Jurkat, Clone E6-1 (cell line): Measurements from ENCODE around the gene CDH4.

ENCODE experiments used
- DNase-seq: peaks from one replicate; pipeline ENCODE4 v3.0.0-alpha.2; 2011; ENCODE audit warnings: low read depth, low spot score
- H3K4me3 ChIP-seq: 2 replicates; pipeline ENCODE4 v1.5.1; 2011; ENCODE audit warnings: mild to moderate bottlenecking, low read length, control low read depth, moderate library complexity

CDH4 gene

DNA sequence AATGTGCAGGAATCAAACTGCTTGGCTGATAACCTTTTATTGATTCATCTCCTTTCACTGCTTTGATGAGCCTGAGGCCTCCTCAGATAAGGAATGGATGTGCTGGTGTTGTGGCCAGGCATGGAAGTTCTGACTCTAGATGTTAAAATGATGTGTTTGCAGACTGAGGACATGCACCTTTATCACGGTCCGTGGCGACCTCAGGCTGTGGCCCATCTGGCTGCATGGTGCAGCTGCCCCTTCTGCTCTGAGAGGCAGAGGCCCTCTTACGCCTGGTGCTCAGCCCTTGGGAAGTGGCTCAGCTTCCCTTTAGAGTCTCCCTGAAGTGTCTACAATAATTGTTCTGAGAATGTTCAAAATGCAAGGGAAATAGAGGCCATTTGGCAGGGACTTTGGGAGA lies 26.2 kb downstream of the CDH4 start:
- no peak overlapping the region for H3K4me3 ChIP-seq
- no peak for DNase-seq

DNA sequence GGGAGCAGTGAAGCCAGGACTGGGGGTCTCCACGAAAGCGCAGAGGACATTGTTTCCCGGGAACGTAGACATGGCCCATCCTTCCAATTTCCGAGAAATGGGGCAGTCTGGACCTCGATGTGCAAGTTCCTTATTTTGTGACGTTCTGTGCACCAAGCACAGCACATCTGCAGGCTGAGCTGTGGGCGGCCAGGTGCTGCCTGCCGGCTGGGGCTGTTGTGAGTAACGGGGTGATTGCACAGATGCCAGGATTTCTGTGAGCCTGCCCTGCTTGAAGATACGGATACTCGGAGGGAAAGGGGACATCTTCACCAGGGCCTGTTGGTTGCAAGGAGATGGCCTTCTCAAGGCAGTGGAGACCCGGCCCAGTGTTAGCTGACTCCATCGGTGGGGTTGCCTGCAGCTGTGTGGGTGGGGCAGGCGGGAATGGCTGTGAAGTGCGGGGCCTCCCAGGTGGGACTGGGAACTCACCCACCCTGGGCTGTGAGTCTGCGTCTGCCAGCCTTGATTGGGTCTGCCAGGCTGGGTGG lies 27.6 kb downstream of the CDH4 start:
- no peak overlapping the region for H3K4me3 ChIP-seq
- DNase-seq = no peak

DNA sequence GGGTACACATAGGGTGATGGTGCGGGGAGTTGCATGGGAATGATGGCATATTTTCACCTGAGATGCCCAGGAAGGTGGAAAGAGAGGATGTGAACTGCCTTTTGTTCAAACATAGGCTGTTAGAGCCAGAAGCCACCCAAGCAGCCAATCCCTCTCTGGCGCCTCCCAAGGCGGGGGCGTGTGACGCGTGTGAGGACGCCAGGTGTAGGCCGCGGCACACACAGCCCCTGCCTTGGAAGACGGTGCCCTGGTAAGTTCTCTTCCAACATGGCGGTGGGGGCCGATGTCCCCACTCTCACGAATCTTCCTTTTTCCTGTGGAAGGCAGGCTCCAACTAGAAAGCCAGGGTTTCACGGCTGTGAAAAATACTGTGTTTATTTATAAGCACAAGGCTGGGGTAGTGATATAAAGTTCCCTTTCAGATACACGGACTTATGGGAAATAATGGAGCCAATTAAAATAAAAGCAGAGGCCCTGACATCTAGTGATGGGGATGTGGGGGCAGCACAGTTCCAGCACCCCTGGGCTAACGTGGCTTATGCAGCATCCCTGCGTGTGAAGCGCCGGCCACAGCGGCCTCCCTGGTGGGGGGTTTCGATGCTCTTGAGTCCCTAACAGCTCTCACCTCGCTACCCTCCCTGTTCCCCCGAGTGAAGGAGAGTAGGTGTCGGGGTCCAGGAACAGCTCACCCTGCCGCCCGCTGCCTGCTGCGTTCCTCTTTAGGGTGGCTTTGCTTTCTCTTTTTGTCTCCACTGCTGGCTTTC lies 28.3 kb downstream of the CDH4 start:
- no peak overlapping the region for H3K4me3 ChIP-seq
- DNase-seq = no peak

DNA sequence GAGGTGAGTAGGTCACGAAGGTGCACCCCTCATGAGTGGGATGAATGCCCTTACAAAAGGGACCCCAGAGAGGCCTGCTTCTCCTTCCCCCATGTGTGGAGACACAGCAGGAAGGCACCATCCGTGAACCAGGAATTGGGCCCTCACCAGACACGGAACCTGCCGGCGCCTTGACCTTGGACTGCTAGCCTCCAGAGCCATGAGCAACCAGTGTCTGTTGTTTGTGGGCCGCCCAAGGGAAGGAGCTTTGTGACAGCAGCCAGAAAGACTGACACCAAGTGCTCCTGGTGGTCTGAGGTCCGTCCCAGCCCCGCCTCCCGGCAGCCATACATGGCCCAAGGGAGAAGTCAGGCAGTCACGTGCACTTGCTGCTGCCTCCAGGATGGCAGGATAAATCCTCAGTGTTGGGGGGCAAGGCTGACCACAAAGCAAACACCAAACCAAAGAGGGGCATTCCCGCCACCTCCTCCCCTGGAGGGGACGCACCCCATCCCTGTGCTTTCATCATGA lies 29.3 kb downstream of the CDH4 start:
- H3K4me3 ChIP-seq = no peak overlapping the region
- DNase-seq = no peak

DNA sequence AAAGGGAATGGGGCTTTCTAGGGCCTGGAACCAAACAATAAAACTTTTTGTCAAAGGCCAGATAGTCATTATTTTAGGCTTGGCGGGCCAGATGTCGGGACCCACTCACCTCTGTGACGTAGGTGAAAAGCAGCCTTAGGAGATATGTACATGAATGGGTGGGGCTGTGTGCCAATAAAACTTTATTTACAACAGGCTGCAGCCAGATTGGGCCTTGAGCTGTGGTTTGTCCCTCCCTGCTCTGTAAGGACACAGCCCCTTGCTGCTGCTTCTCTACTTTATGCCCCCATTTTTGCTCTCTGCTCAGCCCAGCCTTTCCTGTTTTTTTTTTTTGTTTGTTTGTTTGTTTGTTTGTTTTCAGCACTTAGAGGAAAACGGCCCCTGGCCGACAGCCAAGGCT lies 32.7 kb downstream of the CDH4 start:
- DNase-seq = no peak
- no peak overlapping the region for H3K4me3 ChIP-seq

DNA sequence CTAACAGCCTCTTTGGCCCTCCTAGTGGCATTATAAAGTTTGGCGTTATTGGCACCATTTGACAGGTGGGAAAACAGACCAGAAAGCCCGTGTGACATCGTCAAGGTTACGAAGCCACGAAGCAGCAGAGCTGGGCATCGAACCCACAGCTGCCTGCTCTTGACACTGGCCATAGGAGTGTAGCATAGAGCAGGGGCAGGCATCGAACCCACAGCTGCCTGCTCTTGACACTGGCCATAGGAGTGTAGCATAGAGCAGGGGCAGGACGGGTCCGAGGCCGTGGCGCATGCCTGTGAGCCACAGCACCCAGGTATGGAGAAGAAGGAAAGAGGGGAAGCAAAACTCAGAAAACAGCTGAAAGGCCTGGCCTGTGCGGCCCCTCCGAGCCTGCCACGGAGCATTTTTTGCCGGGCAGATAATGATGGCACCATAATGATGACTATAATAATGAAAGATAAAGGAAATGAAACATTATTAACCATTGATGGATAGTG lies 33.1 kb downstream of the CDH4 start:
- H3K4me3 ChIP-seq = no peak overlapping the region
- DNase-seq = no peak

DNA sequence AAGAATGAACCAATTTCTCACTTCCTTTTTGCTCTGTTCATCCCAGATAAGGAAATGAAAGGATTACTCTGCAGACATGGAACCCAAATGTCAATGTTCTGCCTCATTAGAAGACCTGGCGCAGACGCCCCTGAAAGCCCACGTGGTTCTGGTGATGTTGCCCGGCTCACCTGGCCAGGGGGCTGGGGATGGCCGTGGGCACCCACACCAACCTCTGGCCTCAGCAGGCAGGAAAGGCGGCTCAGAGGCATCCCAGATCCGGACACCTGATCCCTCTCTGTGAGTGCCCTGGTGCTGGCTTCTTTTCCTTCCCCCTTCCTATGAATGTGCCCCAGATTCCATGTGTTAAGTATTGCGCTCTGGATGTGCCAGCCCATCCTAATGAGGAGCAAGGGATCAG lies 33.6 kb downstream of the CDH4 start:
- no peak for DNase-seq
- no peak overlapping the region for H3K4me3 ChIP-seq

DNA sequence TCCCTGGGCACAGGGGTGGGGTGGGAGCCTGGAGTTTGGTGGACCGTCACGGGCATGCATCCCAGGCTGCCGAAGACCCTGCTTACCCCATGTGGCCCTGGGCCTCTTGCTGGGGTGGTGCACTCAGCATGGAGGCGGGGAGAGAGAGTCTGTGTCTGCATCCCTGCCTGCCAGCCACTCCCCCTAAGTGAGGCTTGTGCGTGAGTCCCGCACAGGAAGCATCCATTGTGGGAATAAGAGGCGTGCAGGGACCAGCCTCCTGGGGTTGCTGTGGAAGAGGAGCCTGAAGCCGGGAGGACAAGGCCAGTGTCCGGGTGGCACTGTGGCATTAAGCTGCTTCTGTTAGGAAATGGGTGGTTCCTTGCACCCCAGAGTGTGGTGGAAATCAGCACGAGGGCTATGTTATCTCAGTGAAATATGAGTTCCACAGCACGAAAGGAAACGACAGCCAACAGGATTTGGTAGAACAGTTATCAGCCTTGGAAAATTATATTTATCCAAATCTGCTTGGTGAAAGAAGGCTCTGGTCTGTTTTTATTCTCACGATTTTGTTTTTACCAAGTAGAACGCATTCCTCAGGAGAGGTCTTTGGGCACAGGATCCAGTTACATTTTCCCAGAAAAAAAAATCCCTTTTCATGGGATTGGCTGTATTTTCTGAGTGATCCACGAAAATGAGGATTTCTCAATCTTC lies 35.7 kb downstream of the CDH4 start:
- no peak overlapping the region for H3K4me3 ChIP-seq
- DNase-seq = no peak

DNA sequence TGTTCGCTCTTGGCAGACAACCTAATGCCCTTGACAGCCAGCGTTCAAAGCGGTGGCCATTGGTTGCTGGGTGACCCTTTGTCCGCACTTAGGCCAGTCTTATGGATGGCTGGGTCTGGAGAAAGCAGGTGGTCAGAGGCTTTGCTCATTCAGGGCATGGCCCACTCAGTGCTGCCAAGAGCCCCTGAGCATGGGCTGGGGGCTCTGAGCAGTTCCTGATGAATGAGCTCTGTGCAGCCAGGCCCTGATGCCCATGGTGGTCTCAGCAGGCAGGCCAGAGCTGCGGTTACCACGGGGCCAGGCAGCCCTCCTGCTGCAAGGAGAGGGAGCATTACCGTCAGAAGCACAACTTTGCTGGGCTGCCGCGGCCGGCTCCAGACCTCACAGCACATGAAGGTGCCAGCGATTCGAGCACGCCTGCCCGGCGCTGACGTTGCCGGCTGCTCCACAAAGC lies 36.3 kb downstream of the CDH4 start:
- DNase-seq = no peak
- no peak overlapping the region for H3K4me3 ChIP-seq

DNA sequence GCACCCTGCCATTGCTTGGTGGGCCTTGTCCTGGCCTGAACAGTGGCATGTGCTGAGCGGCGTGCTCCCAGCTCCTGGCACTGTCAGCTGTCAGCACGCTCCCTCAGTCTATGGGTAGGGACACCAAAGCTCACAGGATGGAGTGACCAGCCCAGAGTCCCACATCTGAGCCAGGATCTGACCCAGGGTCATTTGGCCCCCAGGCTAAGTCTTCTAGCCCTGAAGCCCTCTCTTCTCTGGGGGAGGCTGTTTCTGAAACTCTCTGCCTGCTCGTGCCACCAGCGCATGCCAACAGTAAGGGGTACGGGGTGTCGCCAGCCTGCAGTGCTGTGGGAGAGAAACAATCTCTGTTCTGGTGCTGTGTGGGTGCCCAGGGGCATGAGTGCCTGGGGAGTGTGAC lies 37.1 kb downstream of the CDH4 start:
- DNase-seq = no peak
- H3K4me3 ChIP-seq = no peak overlapping the region

DNA sequence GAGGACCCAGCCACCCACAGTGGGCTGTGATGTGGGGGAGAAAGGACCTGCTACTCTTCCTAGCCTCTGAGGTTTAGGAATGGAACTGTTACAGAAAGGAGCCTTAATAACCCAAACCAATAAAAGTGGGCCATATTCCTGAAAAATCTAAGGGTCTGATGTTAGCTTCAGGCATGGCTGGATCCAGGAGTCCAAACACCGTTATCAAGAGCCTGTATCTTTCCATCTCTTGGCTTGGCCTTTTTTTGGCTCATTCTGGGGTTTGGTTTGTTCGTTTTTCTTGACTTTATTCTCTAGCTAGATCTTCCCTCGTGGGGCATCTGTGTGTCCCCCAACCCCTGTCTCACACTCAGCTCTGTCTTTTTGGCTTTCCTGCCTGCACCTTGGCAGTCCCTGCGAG lies 38.7 kb downstream of the CDH4 start:
- no peak for DNase-seq

DNA sequence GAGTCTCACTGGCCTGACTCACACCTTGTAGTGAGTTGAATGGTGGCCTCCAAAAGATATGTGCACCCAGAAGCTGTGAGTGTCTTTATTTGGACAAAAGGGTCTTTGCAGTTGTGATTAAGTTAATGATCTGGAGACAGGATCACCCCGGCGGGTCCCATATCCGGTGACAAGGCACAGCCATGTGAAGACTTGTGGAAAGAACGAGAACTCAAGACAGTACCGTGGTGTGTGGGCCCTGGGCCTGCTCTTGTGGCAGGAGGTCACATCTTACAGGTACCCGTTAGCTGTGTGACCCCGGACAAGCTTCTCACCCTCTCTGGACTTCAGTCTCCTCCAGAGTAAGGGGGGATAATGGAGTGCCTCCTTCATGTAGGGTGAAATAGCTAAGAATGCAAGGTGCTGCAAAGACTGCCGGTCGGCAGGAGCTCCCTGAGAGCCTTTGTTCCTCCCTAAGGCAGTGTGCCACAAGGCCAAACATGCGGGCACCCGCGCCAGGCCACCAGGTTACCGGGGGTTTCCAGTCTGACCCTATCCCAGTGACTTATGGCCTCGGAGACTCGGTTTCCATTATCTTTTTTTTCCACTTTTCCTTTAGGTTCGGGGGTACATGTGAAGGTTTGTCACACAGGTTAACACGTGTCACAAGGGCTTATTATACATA lies 39.2 kb downstream of the CDH4 start:
- no peak for DNase-seq
- no peak overlapping the region for H3K4me3 ChIP-seq

More for the DNA sequence above, 38.7 kb downstream of the CDH4 start:
- no peak overlapping the region for H3K4me3 ChIP-seq

DNA sequence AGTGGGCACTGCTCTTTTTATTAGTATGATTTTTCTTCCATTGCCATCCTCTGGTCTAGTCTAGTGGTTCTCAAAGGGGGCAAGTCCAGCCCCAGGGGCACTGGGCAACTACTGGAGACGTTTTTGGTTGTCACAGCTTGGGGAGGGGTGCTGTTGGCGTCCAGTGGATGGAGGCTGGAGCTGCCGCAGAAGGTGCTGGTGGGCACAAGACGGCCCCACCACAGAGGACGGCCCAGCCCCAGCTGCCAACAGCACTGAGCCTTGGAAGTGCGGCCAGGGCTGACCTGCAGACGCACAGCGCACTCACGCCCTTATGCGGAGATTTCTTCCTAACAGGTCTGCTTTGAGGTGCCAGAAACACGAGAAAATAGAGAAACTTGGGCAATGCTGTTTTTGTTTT lies 40.3 kb downstream of the CDH4 start:
- no peak overlapping the region for H3K4me3 ChIP-seq
- DNase-seq = no peak

DNA sequence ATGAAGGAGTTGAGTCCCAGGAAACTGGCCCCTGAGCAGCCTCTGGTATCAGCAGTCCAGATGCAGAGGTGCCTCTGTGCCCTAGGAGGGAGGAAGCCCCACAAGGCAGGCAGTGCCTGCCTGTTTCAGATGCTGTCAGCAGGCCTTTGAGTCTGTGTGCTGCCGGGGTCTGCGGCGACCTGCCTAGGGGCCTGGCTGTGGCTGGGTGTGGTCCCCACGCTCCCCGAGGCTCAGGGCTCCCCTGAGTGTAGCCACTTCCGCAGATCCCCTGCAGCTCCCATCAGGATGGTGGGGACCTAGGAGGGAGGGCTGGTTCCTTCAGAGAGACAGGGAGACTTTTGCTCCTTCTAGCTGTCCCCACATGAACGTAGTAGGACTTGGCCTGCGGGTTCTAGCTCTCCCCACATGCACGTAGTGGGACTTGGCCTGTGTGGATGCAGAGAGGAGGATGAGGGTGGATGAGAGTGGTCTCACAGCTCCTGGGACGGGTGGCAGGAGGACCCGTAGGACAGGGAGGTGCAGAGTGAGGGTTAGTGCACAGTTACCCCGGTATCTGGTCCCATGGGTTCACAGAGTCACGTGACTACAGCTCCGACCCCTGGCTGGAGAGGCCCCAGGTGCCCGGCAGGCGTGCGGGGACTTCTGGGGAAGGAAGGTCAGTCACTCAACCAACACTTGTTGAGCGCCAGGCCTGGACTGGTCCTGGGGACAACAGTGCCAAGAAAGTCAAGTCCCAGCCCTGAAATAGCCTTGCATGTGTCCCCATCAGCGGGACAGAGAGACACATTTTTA lies 41.0 kb downstream of the CDH4 start:
- no peak overlapping the region for H3K4me3 ChIP-seq
- DNase-seq = no peak

DNA sequence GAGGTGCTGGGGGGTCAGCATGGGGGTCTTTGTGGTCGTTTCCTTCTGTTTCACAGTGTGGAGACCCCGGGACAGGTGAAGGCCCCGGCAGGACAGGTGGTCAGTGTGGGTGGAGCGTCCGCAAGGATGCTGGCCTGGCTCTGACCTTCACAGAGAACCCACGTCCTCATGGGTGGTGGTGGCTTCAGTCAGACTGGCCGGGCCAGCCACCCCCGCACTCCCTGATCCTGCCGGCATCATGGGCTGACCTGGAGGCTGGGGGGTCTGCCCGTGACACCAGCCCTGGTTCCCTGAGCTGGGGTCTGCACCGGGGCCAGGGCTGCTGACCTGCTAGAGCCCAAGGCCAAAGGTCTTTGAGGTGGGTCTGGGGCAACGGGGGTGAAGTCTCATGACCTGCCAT lies 41.9 kb downstream of the CDH4 start:
- DNase-seq = no peak
- H3K4me3 ChIP-seq = no peak overlapping the region

DNA sequence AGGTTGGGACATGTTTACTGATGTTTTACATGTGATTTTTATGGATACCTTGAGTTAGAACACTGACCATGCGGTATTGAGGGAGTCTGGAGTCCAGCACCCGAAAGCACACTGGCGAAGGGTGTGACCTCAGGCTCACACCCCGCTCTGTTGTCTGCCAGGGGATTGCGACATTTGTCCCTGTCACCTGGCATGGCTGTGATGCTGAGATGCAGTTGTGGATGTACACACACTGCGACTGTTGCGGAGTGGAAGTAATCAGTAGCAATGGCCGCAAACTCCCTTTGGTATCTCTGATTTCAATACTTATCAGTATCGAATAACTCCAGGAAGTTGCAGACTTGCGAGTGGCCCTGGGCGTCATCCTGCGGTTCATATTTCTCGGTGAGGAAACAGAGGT lies 43.2 kb downstream of the CDH4 start:
- DNase-seq = no peak
- H3K4me3 ChIP-seq = no peak overlapping the region

DNA sequence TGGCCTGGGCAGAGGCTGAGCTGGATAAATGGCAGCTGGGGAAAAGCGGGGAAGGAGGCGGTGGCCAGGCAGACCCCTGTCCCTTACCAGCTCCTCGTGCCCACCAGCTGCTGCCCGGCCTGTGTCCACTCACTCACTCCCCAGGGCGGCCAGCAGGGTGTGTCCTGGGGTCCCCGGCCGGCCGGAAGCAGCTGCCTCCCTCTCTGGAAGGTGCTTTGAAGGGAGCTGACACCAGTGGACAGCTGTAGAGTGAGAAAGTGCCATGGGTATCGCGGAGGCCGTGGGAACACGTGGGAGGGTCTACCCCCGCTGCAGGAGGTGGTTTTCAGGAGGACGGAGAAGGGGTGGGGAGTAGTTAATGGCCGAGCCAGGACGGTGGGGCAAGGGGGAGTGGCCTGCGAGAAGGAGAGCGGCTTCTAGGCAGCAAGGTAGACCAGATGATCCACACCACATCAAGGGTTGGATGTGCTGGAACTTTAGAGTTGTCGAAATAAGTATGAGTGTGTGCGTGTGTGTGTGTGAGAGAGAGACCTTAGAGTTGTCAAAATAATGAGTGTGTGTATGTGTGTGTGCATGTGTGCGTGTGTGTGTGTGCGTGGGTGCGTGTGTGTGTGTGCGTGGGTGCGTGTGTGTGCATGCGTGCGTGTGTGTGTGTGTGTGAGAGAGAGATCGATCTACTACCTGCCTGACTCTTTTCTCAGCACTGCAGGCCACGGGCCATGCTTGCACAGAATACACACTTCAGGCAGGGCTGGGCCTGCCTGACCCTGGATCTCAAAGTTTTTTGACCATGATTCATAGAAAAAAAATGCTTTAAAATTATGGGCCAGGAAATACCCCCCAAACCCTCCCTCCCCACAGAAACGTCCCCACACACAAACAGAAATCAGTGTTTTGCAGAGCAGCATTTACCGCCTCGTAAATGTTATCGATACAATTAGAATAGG lies 43.9 kb downstream of the CDH4 start:
- H3K4me3 ChIP-seq = no peak overlapping the region
- no peak for DNase-seq

DNA sequence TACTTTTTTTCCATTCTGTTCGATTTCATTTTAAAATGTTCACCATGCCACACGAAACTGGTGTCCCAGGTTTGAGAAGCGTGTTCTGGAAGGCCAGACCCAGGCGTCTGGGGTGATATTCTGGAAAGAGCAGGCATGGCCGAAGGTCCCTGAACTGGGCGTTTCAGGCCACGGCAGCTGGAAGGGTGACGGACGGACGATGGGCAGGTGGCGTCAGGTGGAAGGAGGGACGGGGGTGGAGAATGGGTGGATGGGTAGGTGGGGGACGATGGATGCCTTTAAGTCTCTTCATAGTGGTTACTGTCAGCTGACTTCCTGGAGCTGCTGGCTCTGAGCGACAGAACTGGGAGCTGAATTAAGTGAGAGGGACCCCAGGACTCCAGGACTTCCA lies 44.6 kb downstream of the CDH4 start:
- H3K4me3 ChIP-seq = no peak overlapping the region
- no peak for DNase-seq
